ENCODE results near the gene ZSCAN29. TPM values are rescaled to one million over a fixed set of nuclear protein-coding genes. Genes with fewer than 3 reads are reported as not detected.

The ZSCAN29 gene
- total RNA-seq, 1 experiment from 2014 or later = 32.8 TPM

Other genes with a start within 250 kb of the ZSCAN29 start
- 20.4 TPM for gene TMEM62, start 237.5 kb downstream of the ZSCAN29 start, total RNA-seq (2021; ENCODE audit: unreplicated experiment)
- gene CCNDBP1, start 185.6 kb downstream of the ZSCAN29 start, total RNA-seq (2021; ENCODE audit: unreplicated experiment) = 62.5 TPM
- 0.10 TPM for gene EPB42, start 150.0 kb downstream of the ZSCAN29 start, total RNA-seq (2021; ENCODE audit: unreplicated experiment)
- gene TGM5, start 104.1 kb downstream of the ZSCAN29 start, total RNA-seq (2021; ENCODE audit: unreplicated experiment) = not detected
- not detected for gene TGM7, start 68.8 kb downstream of the ZSCAN29 start, total RNA-seq (2021; ENCODE audit: unreplicated experiment)
- gene LCMT2, start 40.5 kb downstream of the ZSCAN29 start, total RNA-seq (2021; ENCODE audit: unreplicated experiment) = 12.1 TPM
- gene TUBGCP4, start 58 bp upstream of the ZSCAN29 start, total RNA-seq (2021; ENCODE audit: unreplicated experiment) = 31.9 TPM
- 80.3 TPM for gene TP53BP1, start 122.1 kb upstream of the ZSCAN29 start, total RNA-seq (2021; ENCODE audit: unreplicated experiment)
- 1.6 TPM for gene MAP1A, start 146.6 kb upstream of the ZSCAN29 start, total RNA-seq (2021; ENCODE audit: unreplicated experiment)
- 56.6 TPM for gene PPIP5K1, start 219.2 kb upstream of the ZSCAN29 start, total RNA-seq (2021; ENCODE audit: unreplicated experiment)
- gene CKMT1B, start 223.0 kb upstream of the ZSCAN29 start, total RNA-seq (2021; ENCODE audit: unreplicated experiment) = 2.4 TPM
- not detected for gene STRC, start 247.8 kb upstream of the ZSCAN29 start, total RNA-seq (2021; ENCODE audit: unreplicated experiment)